Left forelimb (tissue), 1 donor: Measurements from ENCODE around the gene HSFX1.

Source experiments
- DNase-seq: peaks from one replicate; pipeline ENCODE4 v3.0.0-alpha.2; 2018; ENCODE audit warnings: low spot score

The HSFX1 gene

GRCh38 chrX:149804102-149804501 is 30.2 kb downstream of the HSFX1 start:
- no peak for DNase-seq

- no peak for DNase-seq
These were observed 34.0 kb downstream of the HSFX1 start for GRCh38 chrX:149807747-149808458.

- no peak for DNase-seq
These were observed 44.8 kb downstream of the HSFX1 start for GRCh38 chrX:149818652-149819051.

GRCh38 chrX:149819371-149819770 is 45.5 kb downstream of the HSFX1 start:
- no peak for DNase-seq

- no peak for DNase-seq
These were observed 51.6 kb downstream of the HSFX1 start for GRCh38 chrX:149825424-149825823.
